ENCODE data around the gene TBCCD1. TPM values are rescaled to one million over a fixed set of nuclear protein-coding genes. Genes with fewer than 3 reads are reported as not detected.

The TBCCD1 gene
- total RNA-seq, 1 experiment from 2014 or later: 11.1 TPM

- intact Hi-C loops (cut with micrococcal nuclease): no loop called here
- ChIA-PET POLR2A (no interaction called here), CTCF (no interaction called here)
- no peaks in the 10 kb centered on the region for H3K9me3 Mint-ChIP-seq (ENCODE audit: unreplicated experiment)
- DNase-seq (ENCODE audit: unreplicated experiment): no peak
- no peak overlapping the region for H3K27ac Mint-ChIP-seq (ENCODE audit: low read depth, unreplicated experiment)
- TF ChIP-seq CTCF (IDR thresholded peaks at IDR 0.05; ENCODE audit: unreplicated experiment): no peak
- no peak overlapping the region for H3K4me3 Mint-ChIP-seq (ENCODE audit: unreplicated experiment)
- BruUV-seq (replicated peaks): no TSS peak
- peaks cover 19% of the 10 kb centered on the region for H3K27me3 Mint-ChIP-seq (ENCODE audit: insufficient read depth, unreplicated experiment)
- peaks cover 6% of the 10 kb centered on the region for H3K4me1 Mint-ChIP-seq (ENCODE audit: insufficient read depth, unreplicated experiment)
- no peaks in the 10 kb centered on the region for H3K36me3 Mint-ChIP-seq (ENCODE audit: insufficient read depth, unreplicated experiment)
Observed at GRCh38 chr3:186524616-186525015, 42.5 kb downstream of the TBCCD1 start.

GRCh38 chr3:186523434-186523833 is 43.7 kb downstream of the TBCCD1 start:
- peaks cover 6% of the 10 kb centered on the region for H3K4me1 Mint-ChIP-seq (ENCODE audit: insufficient read depth, unreplicated experiment)

GRCh38 chr3:186523022-186523421 is 44.1 kb downstream of the TBCCD1 start:
- ChIA-PET POLR2A (interaction anchor here (0.6 kb wide), 1 partner anchor 86 kb away, joined by 3 read pairs; no protein-coding TSS in a partner anchor), CTCF (interaction anchor here (1.1 kb wide), 1 partner anchor 18 kb away, joined by 4 read pairs; no protein-coding TSS in a partner anchor)
- no TSS peak for BruUV-seq (replicated peaks)
- peaks cover 6% of the 10 kb centered on the region for H3K4me1 Mint-ChIP-seq (ENCODE audit: insufficient read depth, unreplicated experiment)
- H3K27me3 Mint-ChIP-seq (ENCODE audit: insufficient read depth, unreplicated experiment): peaks cover 30% of the 10 kb centered on the region
- H3K36me3 Mint-ChIP-seq (ENCODE audit: insufficient read depth, unreplicated experiment): no peaks in the 10 kb centered on the region
- intact Hi-C loops (cut with micrococcal nuclease): no loop called here
- H3K27ac Mint-ChIP-seq (ENCODE audit: low read depth, unreplicated experiment): no peak overlapping the region
- DNase-seq (ENCODE audit: unreplicated experiment): no peak
- no peaks in the 10 kb centered on the region for H3K9me3 Mint-ChIP-seq (ENCODE audit: unreplicated experiment)
- no peak overlapping the region for H3K4me3 Mint-ChIP-seq (ENCODE audit: unreplicated experiment)
- no peak for TF ChIP-seq CTCF (IDR thresholded peaks at IDR 0.05; ENCODE audit: unreplicated experiment)

More at GRCh38 chr3:186523434-186523833, 43.7 kb downstream of the TBCCD1 start:
- CTCF ChIA-PET: interaction anchor here (1.1 kb wide), 1 partner anchor 18 kb away, joined by 4 read pairs; no protein-coding TSS in a partner anchor
- TF ChIP-seq CTCF (IDR thresholded peaks at IDR 0.05; ENCODE audit: unreplicated experiment): no peak
- Mint-ChIP-seq H3K36me3 (ENCODE audit: insufficient read depth, unreplicated experiment) (no peaks in the 10 kb centered on the region), H3K27me3 (ENCODE audit: insufficient read depth, unreplicated experiment) (peaks cover 30% of the 10 kb centered on the region), H3K27ac (ENCODE audit: low read depth, unreplicated experiment) (no peak overlapping the region), H3K9me3 (ENCODE audit: unreplicated experiment) (no peaks in the 10 kb centered on the region), H3K4me3 (ENCODE audit: unreplicated experiment) (no peak overlapping the region)
- DNase-seq (ENCODE audit: unreplicated experiment): no peak
- POLR2A ChIA-PET: interaction anchor here (0.6 kb wide), 1 partner anchor 86 kb away, joined by 3 read pairs; no protein-coding TSS in a partner anchor
- intact Hi-C loops (cut with micrococcal nuclease): no loop called here
- BruUV-seq (replicated peaks): no TSS peak

GRCh38 chr3:186520957-186521842 is 45.9 kb downstream of the TBCCD1 start:
- no peak overlapping the region for H3K4me3 Mint-ChIP-seq (ENCODE audit: unreplicated experiment)
- H3K27ac Mint-ChIP-seq (ENCODE audit: low read depth, unreplicated experiment): no peak overlapping the region
- POLR2A ChIA-PET: no interaction called here
- H3K27me3 Mint-ChIP-seq (ENCODE audit: insufficient read depth, unreplicated experiment): peaks cover 26% of the 10 kb centered on the region
- H3K9me3 Mint-ChIP-seq (ENCODE audit: unreplicated experiment): no peaks in the 10 kb centered on the region
- intact Hi-C loops (cut with micrococcal nuclease): no loop called here
- BruUV-seq (replicated peaks): no TSS peak
- peaks cover 6% of the 10 kb centered on the region for H3K4me1 Mint-ChIP-seq (ENCODE audit: insufficient read depth, unreplicated experiment)
- H3K36me3 Mint-ChIP-seq (ENCODE audit: insufficient read depth, unreplicated experiment): no peaks in the 10 kb centered on the region
- DNase-seq (ENCODE audit: unreplicated experiment): no peak
- TF ChIP-seq CTCF (IDR thresholded peaks at IDR 0.05; ENCODE audit: unreplicated experiment): no peak
- CTCF ChIA-PET: interaction anchor here (0.6 to 1.2 kb wide), 2 partner anchors 13 to 260 kb away, joined by 3 read pairs; no protein-coding TSS in a partner anchor

Measured in MCF 10A (cell line).